Mesendoderm (in vitro differentiated cells): ENCODE data around the gene GRIK5.

Source experiments
- DNase-seq: peaks from one replicate; pipeline ENCODE4 v3.0.0; 2013
- H2AK5ac ChIP-seq: 2 replicates; pipeline ENCODE4 v1.6.1; 2013; ENCODE audit warnings: low read length, inconsistent platforms
- H2BK120ac ChIP-seq: 2 replicates; pipeline ENCODE4 v1.6.1; 2013; ENCODE audit warnings: low read depth, mild to moderate bottlenecking, low read length, moderate library complexity, mixed read lengths
- H2BK15ac ChIP-seq: replicated peaks from 2 replicates; pipeline ENCODE4 v1.6.1; 2013; ENCODE audit warnings: low read depth, mild to moderate bottlenecking, moderate library complexity
- H2BK5ac ChIP-seq: 2 replicates; pipeline ENCODE4 v1.6.1; 2013; ENCODE audit warnings: low read length, inconsistent platforms
- H3K18ac ChIP-seq: 2 replicates; pipeline ENCODE4 v1.6.1; 2013; ENCODE audit warnings: mild to moderate bottlenecking, low read length, mixed read lengths
- H3K23ac ChIP-seq: one replicate; pipeline ENCODE4 v1.6.1; 2013; ENCODE audit warnings: low read length
- H3K27ac ChIP-seq: 2 replicates; pipeline ENCODE4 v1.5.1; 2013; ENCODE audit warnings: low read depth, mild to moderate bottlenecking, inconsistent platforms, low read length, moderate library complexity
- H3K27me3 ChIP-seq: 2 replicates; pipeline ENCODE4 v1.6.1; 2013; ENCODE audit warnings: low read length, control low read depth, mild to moderate bottlenecking, inconsistent platforms; ENCODE audit not compliant: insufficient read depth, poor library complexity
- H3K36me3 ChIP-seq: 2 replicates; pipeline ENCODE4 v1.6.1; 2013; ENCODE audit warnings: low read length, inconsistent platforms; ENCODE audit not compliant: control insufficient read depth, insufficient read depth
- H3K4ac ChIP-seq: one replicate; pipeline ENCODE4 v1.6.1; 2013; ENCODE audit warnings: low read depth, mild to moderate bottlenecking, low read length, moderate library complexity
- H3K4me1 ChIP-seq: 2 replicates; pipeline ENCODE4 v1.6.1; 2013; ENCODE audit warnings: low read depth, low read length, inconsistent platforms; ENCODE audit not compliant: control insufficient read depth
- H3K4me2 ChIP-seq: 2 replicates; pipeline ENCODE4 v1.6.1; 2013; ENCODE audit warnings: low read length
- H3K4me3 ChIP-seq: 2 replicates; pipeline ENCODE4 v1.5.1; 2013; ENCODE audit warnings: mild to moderate bottlenecking, low read length
- H3K56ac ChIP-seq: one replicate; pipeline ENCODE4 v1.6.1; 2013; ENCODE audit warnings: low read length
- H3K79me1 ChIP-seq: 2 replicates; pipeline ENCODE4 v1.6.1; 2013; ENCODE audit warnings: low read length, inconsistent platforms
- H3K79me2 ChIP-seq: 2 replicates; pipeline ENCODE4 v1.6.1; 2013; ENCODE audit warnings: mild to moderate bottlenecking, low read length; ENCODE audit not compliant: control insufficient read depth, insufficient read depth
- H3K9ac ChIP-seq: 2 replicates; pipeline ENCODE4 v1.6.1; 2013; ENCODE audit warnings: low read length, inconsistent platforms
- H4K5ac ChIP-seq: one replicate; pipeline ENCODE4 v1.6.1; 2013; ENCODE audit warnings: low read length
- H4K8ac ChIP-seq: one replicate; pipeline ENCODE4 v1.6.1; 2013; ENCODE audit warnings: low read depth, mild to moderate bottlenecking, control low read depth, low read length, moderate library complexity
- WGBS: extraction: QIAGEN DNeasy Blood & Tissue Kit; methylation state at CpG from one replicate; pipeline ENCODE4 v1.1.7; 2013; ENCODE audit warnings: low lambda C conversion rate, missing lambda C conversion rate; ENCODE audit not compliant: insufficient coverage; ENCODE audit errors: extremely low coverage; 5-methylcytosine and 5-hydroxymethylcytosine counted together

GRIK5 gene

DNA sequence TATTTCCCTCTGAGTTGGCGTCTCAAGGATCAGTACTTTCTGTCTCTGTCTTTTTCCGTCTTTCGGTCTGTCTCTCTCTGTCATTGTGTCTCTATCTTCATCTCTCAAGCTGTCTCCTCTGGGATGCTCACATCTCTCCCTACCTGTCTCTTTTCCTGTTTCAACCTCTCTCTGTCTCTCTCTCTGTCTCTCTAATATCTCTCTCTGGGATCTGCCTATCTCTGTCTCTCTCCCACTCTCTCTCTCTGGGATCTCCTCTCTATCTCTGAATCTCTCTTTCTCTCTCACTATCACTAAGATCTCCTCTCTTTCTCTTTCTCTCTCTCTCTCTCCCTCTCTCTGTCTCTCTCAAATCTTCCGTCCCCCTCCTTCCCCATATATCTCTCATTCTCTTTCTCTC lies 80.0 kb downstream of the GRIK5 start:
- no peak overlapping the region for H4K8ac ChIP-seq
- no peak overlapping the region for H3K27ac ChIP-seq
- no peak for DNase-seq
- H3K79me1 ChIP-seq = no peaks in the 10 kb centered on the region
- no CpG with 5 or more reads among the region's 4 CpGs for WGBS
- H2BK5ac ChIP-seq = no peak overlapping the region
- no peak overlapping the region for H3K23ac ChIP-seq
- no peak overlapping the region for H3K18ac ChIP-seq
- no peak overlapping the region for H3K9ac ChIP-seq
- H3K56ac ChIP-seq = no peak overlapping the region
- no peak overlapping the region for H3K4me2 ChIP-seq
- H3K79me2 ChIP-seq = no peaks in the 10 kb centered on the region
- no peak overlapping the region for H2BK120ac ChIP-seq
- H3K36me3 ChIP-seq = no peaks in the 10 kb centered on the region
- no peak overlapping the region for H2BK15ac ChIP-seq
- no peak overlapping the region for H3K4ac ChIP-seq
- no peaks in the 10 kb centered on the region for H3K27me3 ChIP-seq
- H4K5ac ChIP-seq = no peak overlapping the region
- H3K4me3 ChIP-seq = no peak overlapping the region
- H3K4me1 ChIP-seq = peaks cover 2% of the 10 kb centered on the region
- H2AK5ac ChIP-seq = no peak overlapping the region

DNA sequence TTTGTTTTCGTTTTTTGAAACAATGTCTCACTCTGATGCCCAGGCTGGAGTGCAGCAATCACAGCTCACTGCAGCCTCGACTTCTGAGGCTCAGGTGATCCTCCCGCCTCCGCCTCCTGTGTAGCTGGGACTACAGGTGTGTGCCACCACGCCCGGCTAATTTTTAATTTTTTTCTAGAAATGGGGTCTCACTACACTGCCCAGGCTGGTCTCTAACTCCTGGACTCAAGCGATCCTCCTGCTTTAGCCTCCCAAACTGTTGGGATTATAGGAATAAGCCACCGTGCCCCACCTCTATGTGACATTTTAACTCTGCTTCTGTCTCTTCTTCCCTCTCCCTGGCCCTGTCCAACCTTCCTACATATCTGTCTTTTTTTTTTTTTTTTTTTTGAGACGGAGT lies 81.1 kb downstream of the GRIK5 start:
- Histone ChIP-seq H3K9ac (no peak overlapping the region), H2BK15ac (no peak overlapping the region), H2AK5ac (no peak overlapping the region), H2BK120ac (no peak overlapping the region), H3K27me3 (no peaks in the 10 kb centered on the region), H3K4me3 (no peak overlapping the region), H4K8ac (no peak overlapping the region), H4K5ac (no peak overlapping the region), H3K36me3 (no peaks in the 10 kb centered on the region), H3K56ac (no peak overlapping the region), H3K27ac (no peak overlapping the region), H3K79me1 (no peaks in the 10 kb centered on the region), H2BK5ac (no peak overlapping the region), H3K23ac (no peak overlapping the region), H3K4me2 (no peak overlapping the region), H3K4me1 (peaks cover 2% of the 10 kb centered on the region), H3K18ac (no peak overlapping the region), H3K79me2 (no peaks in the 10 kb centered on the region), H3K4ac (no peak overlapping the region)
- DNase-seq = no peak
- WGBS = no CpG with 5 or more reads among the region's 9 CpGs

DNA sequence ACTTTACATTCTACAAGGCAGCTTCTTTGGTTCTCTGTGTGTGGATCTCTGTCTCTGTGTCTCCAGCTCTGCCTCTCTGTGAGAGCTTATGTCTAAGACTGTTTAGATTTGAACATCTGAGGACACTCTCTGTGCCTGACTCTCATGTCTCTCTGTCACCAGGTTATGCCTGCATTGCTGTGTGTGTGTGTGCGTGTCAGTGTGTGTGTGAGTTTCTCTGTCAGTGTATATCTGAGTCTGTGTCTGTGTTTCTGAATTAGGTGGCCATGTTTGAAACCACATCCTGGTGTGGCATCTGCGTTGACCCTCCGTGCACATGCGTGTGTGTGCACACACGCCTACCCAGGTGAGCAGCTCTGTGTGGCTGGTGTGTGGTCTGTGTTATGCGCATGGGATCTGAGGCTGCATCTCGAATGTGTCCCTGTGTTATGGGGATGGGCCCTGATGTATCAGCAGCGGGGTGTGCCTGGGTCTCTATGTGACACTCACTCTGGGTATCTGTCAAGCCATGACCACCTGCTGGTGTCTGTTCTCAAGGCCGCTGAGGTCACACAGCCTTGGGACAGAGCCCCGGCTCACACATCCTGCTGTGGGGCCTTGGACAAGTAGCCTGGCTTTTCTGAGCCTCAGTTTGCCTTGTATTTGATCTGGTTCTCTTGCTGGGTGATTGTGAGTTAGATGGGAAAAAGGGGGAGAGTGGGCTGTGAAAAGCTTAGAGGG lies 82.7 kb downstream of the GRIK5 start:
- no peak overlapping the region for H2BK5ac ChIP-seq
- H3K27me3 ChIP-seq = no peaks in the 10 kb centered on the region
- no CpG with 5 or more reads among the region's 10 CpGs for WGBS
- no peaks in the 10 kb centered on the region for H3K79me2 ChIP-seq
- DNase-seq = no peak
- no peak overlapping the region for H3K56ac ChIP-seq
- H3K79me1 ChIP-seq = no peaks in the 10 kb centered on the region
- H4K5ac ChIP-seq = no peak overlapping the region
- no peak overlapping the region for H3K9ac ChIP-seq
- no peak overlapping the region for H3K4me3 ChIP-seq
- no peak overlapping the region for H3K4me2 ChIP-seq
- H2AK5ac ChIP-seq = no peak overlapping the region
- H2BK15ac ChIP-seq = no peak overlapping the region
- no peak overlapping the region for H3K18ac ChIP-seq
- H4K8ac ChIP-seq = no peak overlapping the region
- no peaks in the 10 kb centered on the region for H3K4me1 ChIP-seq
- H2BK120ac ChIP-seq = no peak overlapping the region
- H3K4ac ChIP-seq = no peak overlapping the region
- H3K23ac ChIP-seq = no peak overlapping the region
- H3K36me3 ChIP-seq = no peaks in the 10 kb centered on the region
- no peak overlapping the region for H3K27ac ChIP-seq

- H3K4me3 ChIP-seq = no peak overlapping the region
- no peak for DNase-seq
- H3K56ac ChIP-seq = no peak overlapping the region
- H2AK5ac ChIP-seq = no peak overlapping the region
- no peaks in the 10 kb centered on the region for H3K79me2 ChIP-seq
- no CpG with 5 or more reads among the region's 17 CpGs for WGBS
- no peaks in the 10 kb centered on the region for H3K4me1 ChIP-seq
- H3K27ac ChIP-seq = no peak overlapping the region
- H3K79me1 ChIP-seq = no peaks in the 10 kb centered on the region
- H2BK15ac ChIP-seq = no peak overlapping the region
- no peak overlapping the region for H3K4me2 ChIP-seq
- H3K9ac ChIP-seq = no peak overlapping the region
- H3K23ac ChIP-seq = no peak overlapping the region
- H4K5ac ChIP-seq = no peak overlapping the region
- no peak overlapping the region for H2BK5ac ChIP-seq
- H4K8ac ChIP-seq = no peak overlapping the region
- no peaks in the 10 kb centered on the region for H3K36me3 ChIP-seq
- no peak overlapping the region for H3K4ac ChIP-seq
- H3K27me3 ChIP-seq = no peaks in the 10 kb centered on the region
- no peak overlapping the region for H3K18ac ChIP-seq
- no peak overlapping the region for H2BK120ac ChIP-seq
These were observed 85.0 kb downstream of the GRIK5 start for GRCh38 chr19:41984961-41985360.

DNA sequence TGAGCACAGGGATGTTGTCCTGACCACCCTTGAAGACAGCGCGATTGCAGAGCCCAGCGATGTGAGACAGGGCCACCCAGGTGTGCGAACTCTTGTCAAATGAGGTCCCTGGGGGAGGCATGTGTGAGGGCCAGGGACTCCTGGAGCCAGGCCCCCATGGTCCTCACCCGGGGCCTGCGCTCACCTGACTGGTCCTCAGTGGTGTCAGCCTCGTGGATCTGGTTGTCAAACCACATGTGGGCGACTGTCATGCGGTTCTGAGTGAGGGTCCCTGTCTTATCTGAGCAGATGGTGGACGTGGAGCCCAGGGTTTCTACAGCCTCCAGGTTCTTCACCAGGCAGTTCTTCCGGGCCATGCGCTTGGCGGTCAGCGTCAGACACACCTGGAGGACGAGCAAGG lies 88.3 kb downstream of the GRIK5 start:
- Histone ChIP-seq H3K56ac (no peak overlapping the region), H3K4me2 (no peak overlapping the region), H3K4me1 (no peaks in the 10 kb centered on the region), H4K8ac (no peak overlapping the region), H3K4ac (no peak overlapping the region), H3K79me2 (no peaks in the 10 kb centered on the region), H3K4me3 (no peak overlapping the region), H3K79me1 (no peaks in the 10 kb centered on the region), H2BK120ac (no peak overlapping the region), H3K18ac (no peak overlapping the region), H3K36me3 (no peaks in the 10 kb centered on the region), H3K9ac (no peak overlapping the region), H2BK5ac (no peak overlapping the region), H2BK15ac (no peak overlapping the region), H3K27ac (no peak overlapping the region), H3K23ac (no peak overlapping the region), H4K5ac (no peak overlapping the region), H3K27me3 (no peaks in the 10 kb centered on the region), H2AK5ac (no peak overlapping the region)
- WGBS = no CpG with 5 or more reads among the region's 15 CpGs
- no peak for DNase-seq

DNA sequence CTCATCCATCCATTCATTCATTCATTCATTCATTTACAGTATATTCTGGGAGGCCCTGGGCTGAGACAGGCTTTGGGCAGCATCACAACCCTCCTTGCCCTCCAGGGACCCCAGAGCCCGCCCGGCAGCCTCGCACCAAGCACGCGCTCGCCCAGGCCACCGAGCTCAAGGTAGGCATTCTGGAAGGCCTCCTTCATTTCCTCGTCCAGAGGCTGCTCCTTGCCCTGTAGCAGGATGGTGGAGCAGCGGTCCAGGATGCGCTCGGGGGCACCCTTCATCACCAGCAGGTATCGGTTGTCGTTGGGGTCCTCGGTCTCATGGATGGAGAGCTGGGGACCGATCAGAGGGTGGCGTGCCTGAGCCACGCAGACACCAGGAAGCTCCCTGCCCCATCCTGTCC lies 91.5 kb downstream of the GRIK5 start:
- DNase-seq = no peak
- H2AK5ac ChIP-seq = no peak overlapping the region
- no peaks in the 10 kb centered on the region for H3K79me1 ChIP-seq
- H3K4me3 ChIP-seq = no peak overlapping the region
- H3K79me2 ChIP-seq = no peaks in the 10 kb centered on the region
- H3K27me3 ChIP-seq = no peaks in the 10 kb centered on the region
- H3K23ac ChIP-seq = no peak overlapping the region
- no peak overlapping the region for H3K4me2 ChIP-seq
- no peak overlapping the region for H4K8ac ChIP-seq
- H2BK5ac ChIP-seq = no peak overlapping the region
- H2BK15ac ChIP-seq = no peak overlapping the region
- H3K4me1 ChIP-seq = no peaks in the 10 kb centered on the region
- H3K36me3 ChIP-seq = no peaks in the 10 kb centered on the region
- no peak overlapping the region for H2BK120ac ChIP-seq
- H3K4ac ChIP-seq = no peak overlapping the region
- no CpG with 5 or more reads among the region's 17 CpGs for WGBS
- H3K56ac ChIP-seq = no peak overlapping the region
- no peak overlapping the region for H3K27ac ChIP-seq
- no peak overlapping the region for H3K9ac ChIP-seq
- no peak overlapping the region for H3K18ac ChIP-seq
- no peak overlapping the region for H4K5ac ChIP-seq
